Measurements from ENCODE around the gene DPH2.

DNA sequence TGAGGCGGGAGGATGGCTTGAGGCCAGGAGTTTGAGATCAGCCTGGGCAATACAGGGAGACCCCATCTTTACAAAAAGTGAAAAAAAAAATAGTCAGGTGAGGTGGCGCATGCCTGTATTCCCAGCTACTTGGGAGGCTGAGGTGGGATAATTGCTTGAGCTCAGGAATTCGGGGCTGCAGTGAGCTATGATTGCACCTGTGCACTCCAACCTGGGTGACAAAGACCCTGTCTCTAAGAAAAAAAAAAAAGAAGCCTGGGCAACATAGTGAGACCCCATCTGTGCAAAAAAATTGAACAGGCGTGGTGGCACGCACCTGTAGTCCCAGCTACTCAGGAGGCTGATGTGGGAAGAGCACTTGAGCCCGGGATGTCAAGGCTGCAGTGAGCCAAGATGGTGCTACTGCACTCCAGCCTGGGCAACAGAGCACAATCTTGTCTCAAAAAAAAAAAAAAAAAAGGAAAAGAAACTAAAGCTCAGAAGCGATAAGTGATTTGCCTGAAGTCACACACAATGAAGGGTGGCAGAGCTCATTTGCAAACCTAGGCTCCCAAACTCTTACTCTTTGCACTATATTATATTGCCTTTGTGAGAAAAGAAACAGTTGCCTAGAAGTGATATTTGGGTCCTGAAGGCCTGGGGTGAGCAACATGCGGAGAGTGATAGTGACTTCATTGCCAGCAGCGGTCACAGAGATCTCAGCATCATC, 23.6 kb downstream of the DPH2 start:
- no peak for TF ChIP-seq ZNF274 (IDR thresholded peaks at IDR 0.05; ENCODE audit: low read depth, low read length)
- TF ChIP-seq YY1 (IDR thresholded peaks at IDR 0.05; ENCODE audit: insufficient read depth, insufficient read length) = no peak
- no peak for TF ChIP-seq SUZ12 (IDR thresholded peaks at IDR 0.05; ENCODE audit: extremely low read depth, insufficient read depth, insufficient read length)

Data from NT2/D1 (cell line).